Pancreas (tissue), 10 donors: ENCODE results near the gene ARMC6. TPM values are rescaled to one million over a fixed set of nuclear protein-coding genes. Genes with fewer than 3 reads are reported as not detected.
"Not testable (repeated sequence)": the region's sequence is repeated elsewhere in the genome, so short reads cannot be mapped to it uniquely, and the experiment has no call there.

ENCODE experiments used
- ATAC-seq, 4 donors: fragments of 200-7000 bp; cut with Tn5 transposase; one replicate each; pipeline versions ENCODE4 v1.8.0 to v1.9.1; 2020; ENCODE audit warnings: mild to moderate bottlenecking in 4 of 4, moderate library complexity in 4 of 4
- DNase-seq, 6 donors: peaks; one replicate each; pipeline ENCODE4 v3.0.0-alpha.2; 2020
- FAIRE-seq: peaks from 2 replicates; lab custom pipeline; 2012; peaks lifted over from hg19 to GRCh38; lab: Jason Lieb, UNC
- H3K27ac ChIP-seq, 4 donors: fragments of 200-600 bp; sonication (generic); 1 replicate in 3 of 4; 2 replicates in 1 of 4; pipeline versions ENCODE4 v1.5.0 to v1.8.0; 2020
- H3K27me3 ChIP-seq, 4 donors: fragments of 200-600 bp; one replicate each; pipeline ENCODE4 v1.8.0; 2021
- H3K36me3 ChIP-seq, 3 donors: fragments of 200-600 bp; sonication (generic) in 1 of 3; one replicate each; pipeline versions ENCODE4 v1.5.0 to v1.8.0; 2020 to 2021
- H3K4me1 ChIP-seq, 3 donors: fragments of 200-600 bp; one replicate each; pipeline ENCODE4 v1.8.0; 2021
- H3K4me3 ChIP-seq, 4 donors: fragments of 200-600 bp; sonication (generic) in 2 of 4; one replicate each; pipeline versions ENCODE4 v1.5.0 to v1.8.0; 2020 to 2021
- H3K9me3 ChIP-seq, 4 donors: fragments of 200-600 bp; one replicate each; pipeline ENCODE4 v1.8.0; 2021
- CTCF ChIP-seq, 4 donors: fragments of 200-600 bp; sonication (generic) in 3 of 4; IDR thresholded peaks; one replicate each; pipeline versions ENCODE4 v1.5.0 to v1.8.0; 2021; ENCODE audit warnings: antibody characterized with exemption in 4 of 4
- WGBS, 2 donors: extraction: QIAGEN DNeasy Blood & Tissue Kit; methylation state at CpG; one replicate each; pipeline ENCODE4 v1.1.7; 2013; 5-methylcytosine and 5-hydroxymethylcytosine counted together
- intact Hi-C, 3 donors: fragments of 100-400 bp; cut with DNase I; formaldehyde crosslinking; loops; one replicate each; pipeline versions ENCODE4 v1.11.1 to v1.14.2; 2022
- polyA plus RNA-seq, 2 donors: library from polyadenylated mRNA; stranded (reverse); fragments of 200-250 nt; gene quantifications; one replicate each; pipeline ENCODE4 v1.2.3, GENCODE V29; 2013
- total RNA-seq, 6 donors: library from RNA; stranded (reverse); fragmentation: NEBNext Ultra II Directional in 4 of 6; extraction: Animal tissue kit (Norgen Biotek cat#: 25700) in 4 of 6; gene quantifications; one replicate each; pipeline versions ENCODE4 v1.2.1 to v1.2.4, GENCODE V29; 2021 to 2023
- donor health status: healthy with polysubstance abuse.
- donor health status: DM: no; HTN: no; CAD: no; lungs with moderate emphysema.
- donor health status: DM: no; HTN: no; CAD: no.
- donor health status: control.
- donor health status: control.
- donor health status: Bipolar disorder and iron deficiency.
- donor health status: DM: yes; HTN: yes; CAD: no.
- donor health status: DM: no; HTN: no; CAD: no.
- donor health status: DM: no; HTN: no; CAD: no.
- donor health status: DM: yes; HTN: yes; CAD: no.

Gene ARMC6
- total and polyA plus RNA-seq, 8 donors: 3.1 to 18.3 (median 7.9) TPM

GRCh38 chr19:19009951-19010350 is 23.5 kb upstream of the ARMC6 start:
- ATAC-seq (no peak), DNase-seq (peak in 1 of 6 donors; percentile 24), FAIRE-seq (no peak)
- Histone ChIP-seq H3K9me3 (no peaks in the 10 kb centered on the region), H3K36me3 (peaks cover 5 to 39% (median 20%) of the 10 kb centered on the region in 3 donors), H3K4me3 (no peak overlapping the region), H3K27me3 (no peaks in the 10 kb centered on the region), H3K4me1 (no peaks in the 10 kb centered on the region), H3K27ac (no peak overlapping the region)
- intact Hi-C loops: no loop called here
- WGBS, 2 donors: 95 to 97% methylated on average over 18 of the region's 18 CpGs
- no peak for TF ChIP-seq CTCF (IDR thresholded peaks at IDR 0.05)

GRCh38 chr19:19010551-19010950 is 22.9 kb upstream of the ARMC6 start:
- 94% methylated on average over 5 of the region's 5 CpGs for WGBS, 2 donors
- no peak for TF ChIP-seq CTCF (IDR thresholded peaks at IDR 0.05)
- intact Hi-C loops: no loop called here
- Histone ChIP-seq H3K27me3 (no peaks in the 10 kb centered on the region), H3K4me3 (no peak overlapping the region), H3K9me3 (no peaks in the 10 kb centered on the region), H3K36me3 (peaks cover 5 to 39% (median 20%) of the 10 kb centered on the region in 3 donors), H3K27ac (no peak overlapping the region), H3K4me1 (no peaks in the 10 kb centered on the region)
- ATAC-seq: no peak
- DNase-seq: peak in 1 of 6 donors; percentile 6
- FAIRE-seq: no peak

GRCh38 chr19:19021115-19021514 is 12.3 kb upstream of the ARMC6 start:
- Histone ChIP-seq H3K4me1 (no peaks in the 10 kb centered on the region), H3K27ac (peak overlapping the region in 1 of 4 donors; percentile 50), H3K9me3 (no peaks in the 10 kb centered on the region), H3K4me3 (no peak overlapping the region), H3K36me3 (peaks cover 0 to 30% (median 7%) of the 10 kb centered on the region in 3 donors), H3K27me3 (no peaks in the 10 kb centered on the region)
- 25 to 39% methylated on average over 3 of the region's 3 CpGs for WGBS, 2 donors
- FAIRE-seq (no peak), ATAC-seq (peak in 3 of 4 donors; percentile 47 to 57 (median 51)), DNase-seq (no peak)
- no peak for TF ChIP-seq CTCF (IDR thresholded peaks at IDR 0.05)
- intact Hi-C loops: no loop called here

- no peaks in the 10 kb centered on the region for H3K27me3 ChIP-seq
These were observed 10.9 kb upstream of the ARMC6 start for GRCh38 chr19:19022380-19022961.

GRCh38 chr19:19023376-19023775 is 10.0 kb upstream of the ARMC6 start:
- H3K4me3 ChIP-seq, H3K4me1 ChIP-seq, intact Hi-C loops, H3K27me3 ChIP-seq, FAIRE-seq, DNase-seq, H3K27ac ChIP-seq, ATAC-seq, H3K9me3 ChIP-seq: not testable (repeated sequence)
- WGBS, 2 donors: 94 to 100% methylated on average over 1 of the region's 1 CpG
- H3K36me3 ChIP-seq: peaks cover 0 to 22% (median 7%) of the 10 kb centered on the region in 3 donors

More at GRCh38 chr19:19022380-19022961, 10.9 kb upstream of the ARMC6 start:
- H3K36me3 ChIP-seq: peaks cover 0 to 22% (median 7%) of the 10 kb centered on the region in 3 donors
- no peak for TF ChIP-seq CTCF (IDR thresholded peaks at IDR 0.05)
- H3K9me3 ChIP-seq: no peaks in the 10 kb centered on the region
- intact Hi-C loops: no loop called here
- H3K4me1 ChIP-seq: no peaks in the 10 kb centered on the region
- DNase-seq (no peak), ATAC-seq (no peak), FAIRE-seq (no peak)
- no peak overlapping the region for H3K27ac ChIP-seq
- WGBS, 2 donors: 65 to 68% methylated on average over 4 of the region's 4 CpGs
- H3K4me3 ChIP-seq: no peak overlapping the region
